Loucy (cell line): ENCODE measurements around the gene SF3A1.

ENCODE experiments used
- H2AFZ ChIP-seq: fragments of 200-600 bp; sonication (generic); 2 replicates; pipeline ENCODE4 v1.6.0; 2016; ENCODE audit warnings: antibody characterized with exemption, mild to moderate bottlenecking, low read length, moderate library complexity
- H3F3A ChIP-seq: fragments of 200-600 bp; 2 replicates; pipeline ENCODE4 v1.6.0; 2016; ENCODE audit warnings: antibody characterized with exemption, low read depth, mild to moderate bottlenecking
- H3K27me3 ChIP-seq: fragments of 200-600 bp; sonication (generic); 2 replicates; pipeline ENCODE4 v1.6.1; 2014; ENCODE audit warnings: low read length, mild to moderate bottlenecking; ENCODE audit not compliant: insufficient read depth, poor library complexity, severe bottlenecking
- H3K36me3 ChIP-seq: fragments of 200-600 bp; sonication (generic); 2 replicates; pipeline ENCODE4 v1.6.1; 2016; ENCODE audit warnings: low read length; ENCODE audit not compliant: insufficient read depth
- H3K4me1 ChIP-seq: fragments of 200-600 bp; sonication (generic); 2 replicates; pipeline ENCODE4 v1.5.1; 2014; ENCODE audit warnings: low read length, mild to moderate bottlenecking; ENCODE audit not compliant: insufficient read depth, poor library complexity, severe bottlenecking
- H3K4me2 ChIP-seq: fragments of 200-600 bp; sonication (generic); 2 replicates; pipeline ENCODE4 v1.6.0; 2014; ENCODE audit warnings: antibody characterized with exemption, low read length, low read depth, mild to moderate bottlenecking; ENCODE audit not compliant: poor library complexity, severe bottlenecking
- H3K4me3 ChIP-seq: fragments of 200-600 bp; sonication (generic); 2 replicates; pipeline ENCODE4 v1.5.1; 2014; ENCODE audit warnings: low read length, mild to moderate bottlenecking, mixed read lengths; ENCODE audit not compliant: poor library complexity, severe bottlenecking
- H3K79me2 ChIP-seq: fragments of 200-600 bp; sonication (generic); 2 replicates; pipeline ENCODE4 v1.6.1; 2014; ENCODE audit warnings: low read length; ENCODE audit not compliant: insufficient read depth
- H3K9ac ChIP-seq: fragments of 200-600 bp; sonication (generic); 2 replicates; pipeline ENCODE4 v1.6.0; 2014; ENCODE audit warnings: mild to moderate bottlenecking, low read depth, low read length, moderate library complexity; ENCODE audit not compliant: poor library complexity, severe bottlenecking
- H3K9me2 ChIP-seq: fragments of 200-600 bp; sonication (generic); replicated peaks from 2 replicates; pipeline ENCODE4 v1.6.1; 2016; ENCODE audit warnings: low read depth, low read length, mixed read lengths
- H3K9me3 ChIP-seq: fragments of 200-600 bp; sonication (generic); 2 replicates; pipeline ENCODE4 v1.6.1; 2014; ENCODE audit warnings: mild to moderate bottlenecking, antibody characterized with exemption, low read length, low read depth; ENCODE audit not compliant: insufficient read depth
- H4K20me1 ChIP-seq: fragments of 200-600 bp; sonication (generic); 2 replicates; pipeline ENCODE4 v1.6.0; 2014; ENCODE audit warnings: antibody characterized with exemption, low read length, mild to moderate bottlenecking; ENCODE audit not compliant: insufficient read depth, poor library complexity, severe bottlenecking
- CTCF ChIP-seq: fragments of 200-600 bp; sonication (generic); conservative IDR thresholded peaks from 2 replicates; pipeline ENCODE4 v1.5.1; 2014; ENCODE audit warnings: mild to moderate bottlenecking, antibody characterized with exemption, low read length
- EZH2phosphoT487 ChIP-seq: fragments of 200-600 bp; IDR thresholded peaks from 2 replicates; pipeline ENCODE4 v1.6.1; 2018; ENCODE audit warnings: antibody characterized with exemption, mild to moderate bottlenecking, moderate library complexity, borderline replicate concordance

The SF3A1 gene

GRCh38 chr22:30306627-30307011 is 50.1 kb downstream of the SF3A1 start:
- TF ChIP-seq EZH2phosphoT487 (no peak), CTCF (no peak)
- Histone ChIP-seq H3K36me3 (peaks cover 18% of the 10 kb centered on the region; the same call in 1 of the 2 replicates), H3K79me2 (peaks cover 81% of the 10 kb centered on the region), H3F3A (peaks cover 24% of the 10 kb centered on the region), H3K9me3 (no peaks in the 10 kb centered on the region), H3K9me2 (no peaks in the 10 kb centered on the region), H3K4me3 (peak overlapping the region; percentile 75), H4K20me1 (no peaks in the 10 kb centered on the region), H3K9ac (peak overlapping the region; percentile 95), H3K4me1 (peaks cover 95% of the 10 kb centered on the region), H3K27me3 (no peaks in the 10 kb centered on the region), H3K4me2 (peak overlapping the region; percentile 92), H2AFZ (no peak overlapping the region)

- H3K4me2 ChIP-seq, result peak overlapping the region; percentile 92
- H3K4me1 ChIP-seq, result peaks cover 95% of the 10 kb centered on the region
- H3K9ac ChIP-seq, result peak overlapping the region; percentile 95
- H3K36me3 ChIP-seq, result peaks cover 24% of the 10 kb centered on the region; the same call in 1 of the 2 replicates
- no peaks in the 10 kb centered on the region for H3K9me3 ChIP-seq
- H3K27me3 ChIP-seq, result no peaks in the 10 kb centered on the region
- no peaks in the 10 kb centered on the region for H4K20me1 ChIP-seq
- no peak for TF ChIP-seq CTCF
- TF ChIP-seq EZH2phosphoT487, result no peak
- H3F3A ChIP-seq, result peaks cover 24% of the 10 kb centered on the region
- no peaks in the 10 kb centered on the region for H3K9me2 ChIP-seq
- no peak overlapping the region for H2AFZ ChIP-seq
- H3K4me3 ChIP-seq, result peak overlapping the region; percentile 75
- H3K79me2 ChIP-seq, result peaks cover 81% of the 10 kb centered on the region
Measured at GRCh38 chr22:30305906-30306626, 50.6 kb downstream of the SF3A1 start.

- Histone ChIP-seq H3K27me3 (no peaks in the 10 kb centered on the region), H3F3A (peaks cover 24% of the 10 kb centered on the region), H3K4me2 (peak overlapping the region; percentile 92), H3K79me2 (peaks cover 81% of the 10 kb centered on the region), H4K20me1 (no peaks in the 10 kb centered on the region), H3K36me3 (peaks cover 29% of the 10 kb centered on the region; the same call in 1 of the 2 replicates), H3K4me3 (peak overlapping the region; percentile 75), H3K9me3 (no peaks in the 10 kb centered on the region), H2AFZ (no peak overlapping the region), H3K4me1 (peaks cover 95% of the 10 kb centered on the region), H3K9me2 (no peaks in the 10 kb centered on the region), H3K9ac (peak overlapping the region; percentile 95)
- TF ChIP-seq CTCF (no peak), EZH2phosphoT487 (no peak)
Measured at GRCh38 chr22:30305519-30305905, 51.2 kb downstream of the SF3A1 start.
